ENCODE measurements around the gene FNIP2. TPM values are rescaled to one million over a fixed set of nuclear protein-coding genes. Genes with fewer than 3 reads are reported as not detected.

FNIP2 gene
- polyA plus RNA-seq, 1 donor from 2014 or later, result 51.7 TPM

DNA sequence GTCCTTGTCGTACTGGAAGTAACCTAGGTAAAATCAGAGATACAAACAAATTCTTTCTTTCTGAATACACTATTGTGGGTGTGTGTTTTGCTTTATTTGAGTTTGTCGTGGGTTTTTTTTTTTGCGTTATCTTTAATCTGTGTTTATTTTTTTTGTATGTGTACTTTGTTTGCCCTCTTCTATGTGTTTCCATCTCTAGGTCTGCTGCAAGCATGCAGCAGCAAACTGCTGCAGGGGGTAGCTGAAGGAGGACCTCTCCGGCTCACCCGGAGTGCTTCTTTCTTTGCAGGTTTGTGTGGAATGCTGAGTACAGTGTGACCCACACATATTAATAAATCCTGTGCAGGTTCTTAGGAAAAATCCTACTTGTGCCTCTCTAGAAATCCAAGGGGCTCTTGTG, 64.8 kb downstream of the FNIP2 start:
- H3K27me3 ChIP-seq (ENCODE audit: insufficient read depth, low read depth, low read length), result no peaks in the 10 kb centered on the region
- H3K4me3 ChIP-seq (ENCODE audit: low read length), result no peak overlapping the region
- H3K9me2 ChIP-seq (ENCODE audit: insufficient read depth, low read length), result no peaks in the 10 kb centered on the region
- no peak overlapping the region for H3K27ac ChIP-seq (ENCODE audit: low read length)
- H3K4me2 ChIP-seq (ENCODE audit: low read length), result no peak overlapping the region
- peaks cover 7% of the 10 kb centered on the region for H3K36me3 ChIP-seq (ENCODE audit: insufficient read depth, low read length)
- H3K9me3 ChIP-seq (ENCODE audit: low read length), result no peaks in the 10 kb centered on the region
- no peaks in the 10 kb centered on the region for H3F3A ChIP-seq (ENCODE audit: insufficient read depth, low read length, poor library complexity, severe bottlenecking)
- no peaks in the 10 kb centered on the region for H3K79me2 ChIP-seq (replicated peaks; ENCODE audit: insufficient read depth, low read length)
- no peaks in the 10 kb centered on the region for H4K20me1 ChIP-seq (ENCODE audit: insufficient read depth)
- H2AFZ ChIP-seq (ENCODE audit: low read depth, low read length), result no peak overlapping the region
- H3K9ac ChIP-seq (ENCODE audit: low read length), result no peak overlapping the region
- TF ChIP-seq, protein P1, sequence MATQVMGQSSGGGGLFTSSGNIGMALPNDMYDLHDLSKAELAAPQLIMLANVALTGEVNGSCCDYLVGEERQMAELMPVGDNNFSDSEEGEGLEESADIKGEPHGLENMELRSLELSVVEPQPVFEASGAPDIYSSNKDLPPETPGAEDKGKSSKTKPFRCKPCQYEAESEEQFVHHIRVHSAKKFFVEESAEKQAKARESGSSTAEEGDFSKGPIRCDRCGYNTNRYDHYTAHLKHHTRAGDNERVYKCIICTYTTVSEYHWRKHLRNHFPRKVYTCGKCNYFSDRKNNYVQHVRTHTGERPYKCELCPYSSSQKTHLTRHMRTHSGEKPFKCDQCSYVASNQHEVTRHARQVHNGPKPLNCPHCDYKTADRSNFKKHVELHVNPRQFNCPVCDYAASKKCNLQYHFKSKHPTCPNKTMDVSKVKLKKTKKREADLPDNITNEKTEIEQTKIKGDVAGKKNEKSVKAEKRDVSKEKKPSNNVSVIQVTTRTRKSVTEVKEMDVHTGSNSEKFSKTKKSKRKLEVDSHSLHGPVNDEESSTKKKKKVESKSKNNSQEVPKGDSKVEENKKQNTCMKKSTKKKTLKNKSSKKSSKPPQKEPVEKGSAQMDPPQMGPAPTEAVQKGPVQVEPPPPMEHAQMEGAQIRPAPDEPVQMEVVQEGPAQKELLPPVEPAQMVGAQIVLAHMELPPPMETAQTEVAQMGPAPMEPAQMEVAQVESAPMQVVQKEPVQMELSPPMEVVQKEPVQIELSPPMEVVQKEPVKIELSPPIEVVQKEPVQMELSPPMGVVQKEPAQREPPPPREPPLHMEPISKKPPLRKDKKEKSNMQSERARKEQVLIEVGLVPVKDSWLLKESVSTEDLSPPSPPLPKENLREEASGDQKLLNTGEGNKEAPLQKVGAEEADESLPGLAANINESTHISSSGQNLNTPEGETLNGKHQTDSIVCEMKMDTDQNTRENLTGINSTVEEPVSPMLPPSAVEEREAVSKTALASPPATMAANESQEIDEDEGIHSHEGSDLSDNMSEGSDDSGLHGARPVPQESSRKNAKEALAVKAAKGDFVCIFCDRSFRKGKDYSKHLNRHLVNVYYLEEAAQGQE (IDR thresholded peaks at IDR 0.05; ENCODE audit: borderline replicate concordance), result no peak
- TF ChIP-seq MXI1 (conservative IDR thresholded peaks at IDR 0.05; ENCODE audit: poor library complexity, severe bottlenecking) (no peak), EZH2 (IDR thresholded peaks at IDR 0.05; ENCODE audit: borderline replicate concordance, insufficient read depth, low read length, poor library complexity, severe bottlenecking) (no peak), EP300 (conservative IDR thresholded peaks at IDR 0.05; ENCODE audit: poor library complexity, severe bottlenecking) (no peak), TAF1 (IDR thresholded peaks at IDR 0.05; ENCODE audit: low read depth) (no peak), SMC3 (conservative IDR thresholded peaks at IDR 0.05; ENCODE audit: poor library complexity) (no peak), RAD21 (conservative IDR thresholded peaks at IDR 0.05) (no peak), POLR2AphosphoS5 (IDR thresholded peaks at IDR 0.05) (no peak)
- TF ChIP-seq, protein P2, sequence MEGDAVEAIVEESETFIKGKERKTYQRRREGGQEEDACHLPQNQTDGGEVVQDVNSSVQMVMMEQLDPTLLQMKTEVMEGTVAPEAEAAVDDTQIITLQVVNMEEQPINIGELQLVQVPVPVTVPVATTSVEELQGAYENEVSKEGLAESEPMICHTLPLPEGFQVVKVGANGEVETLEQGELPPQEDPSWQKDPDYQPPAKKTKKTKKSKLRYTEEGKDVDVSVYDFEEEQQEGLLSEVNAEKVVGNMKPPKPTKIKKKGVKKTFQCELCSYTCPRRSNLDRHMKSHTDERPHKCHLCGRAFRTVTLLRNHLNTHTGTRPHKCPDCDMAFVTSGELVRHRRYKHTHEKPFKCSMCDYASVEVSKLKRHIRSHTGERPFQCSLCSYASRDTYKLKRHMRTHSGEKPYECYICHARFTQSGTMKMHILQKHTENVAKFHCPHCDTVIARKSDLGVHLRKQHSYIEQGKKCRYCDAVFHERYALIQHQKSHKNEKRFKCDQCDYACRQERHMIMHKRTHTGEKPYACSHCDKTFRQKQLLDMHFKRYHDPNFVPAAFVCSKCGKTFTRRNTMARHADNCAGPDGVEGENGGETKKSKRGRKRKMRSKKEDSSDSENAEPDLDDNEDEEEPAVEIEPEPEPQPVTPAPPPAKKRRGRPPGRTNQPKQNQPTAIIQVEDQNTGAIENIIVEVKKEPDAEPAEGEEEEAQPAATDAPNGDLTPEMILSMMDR (IDR thresholded peaks at IDR 0.05; ENCODE audit: poor library complexity, severe bottlenecking), result no peak

DNA sequence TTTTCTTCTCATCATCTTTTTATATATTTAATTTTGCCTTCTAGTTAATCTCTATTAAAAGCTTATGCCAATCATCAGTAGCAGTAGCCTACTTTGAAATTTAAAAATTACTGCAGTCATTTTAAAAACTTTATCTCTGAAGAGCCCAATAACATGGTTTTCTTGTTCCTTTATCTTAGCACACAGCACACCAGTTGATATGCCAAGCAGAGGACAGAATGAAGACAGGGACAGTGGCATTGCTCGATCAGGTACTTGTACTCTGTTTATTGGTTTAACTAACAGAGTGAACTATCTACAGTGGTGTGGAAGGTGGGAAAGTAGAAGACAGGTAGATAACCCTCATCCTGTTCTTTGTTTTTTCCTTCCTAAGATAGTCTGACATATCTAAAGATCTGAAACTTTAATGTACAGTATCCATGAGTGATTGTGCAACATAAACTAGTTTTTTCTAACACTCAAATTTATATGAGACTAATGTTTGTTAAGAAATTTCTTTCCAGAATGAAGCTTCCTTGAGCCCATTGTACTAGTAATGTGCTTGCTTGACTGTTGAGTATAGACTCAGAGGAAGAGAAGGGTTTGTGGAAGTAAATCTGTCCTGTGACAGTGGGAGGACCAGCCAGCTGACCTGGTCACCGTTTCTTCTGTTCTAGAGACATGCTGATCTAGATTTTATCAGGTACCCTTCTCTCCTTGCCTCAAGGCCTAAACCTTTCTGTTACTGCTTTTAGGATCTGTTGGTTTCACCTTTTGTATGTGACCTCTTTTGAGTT, 66.6 kb downstream of the FNIP2 start:
- Histone ChIP-seq H3K4me3 (ENCODE audit: low read length) (no peak overlapping the region), H3K27ac (ENCODE audit: low read length) (no peak overlapping the region), H3K9ac (ENCODE audit: low read length) (no peak overlapping the region), H2AFZ (ENCODE audit: low read depth, low read length) (no peak overlapping the region), H3K9me3 (ENCODE audit: low read length) (no peaks in the 10 kb centered on the region), H3K4me2 (ENCODE audit: low read length) (no peak overlapping the region), H4K20me1 (ENCODE audit: insufficient read depth) (no peaks in the 10 kb centered on the region), H3K79me2 (replicated peaks; ENCODE audit: insufficient read depth, low read length) (no peaks in the 10 kb centered on the region), H3F3A (ENCODE audit: insufficient read depth, low read length, poor library complexity, severe bottlenecking) (no peaks in the 10 kb centered on the region), H3K36me3 (ENCODE audit: insufficient read depth, low read length) (peaks cover 7% of the 10 kb centered on the region), H3K27me3 (ENCODE audit: insufficient read depth, low read depth, low read length) (no peaks in the 10 kb centered on the region), H3K9me2 (ENCODE audit: insufficient read depth, low read length) (no peaks in the 10 kb centered on the region)
- TF ChIP-seq RAD21 (conservative IDR thresholded peaks at IDR 0.05), result no peak
- no peak for TF ChIP-seq EP300 (conservative IDR thresholded peaks at IDR 0.05; ENCODE audit: poor library complexity, severe bottlenecking)
- TF ChIP-seq SMC3 (conservative IDR thresholded peaks at IDR 0.05; ENCODE audit: poor library complexity), result no peak
- TF ChIP-seq, protein P1 (IDR thresholded peaks at IDR 0.05; ENCODE audit: borderline replicate concordance), result no peak
- TF ChIP-seq, protein P2 (IDR thresholded peaks at IDR 0.05; ENCODE audit: poor library complexity, severe bottlenecking), result no peak
- TF ChIP-seq POLR2AphosphoS5 (IDR thresholded peaks at IDR 0.05), result no peak
- no peak for TF ChIP-seq MXI1 (conservative IDR thresholded peaks at IDR 0.05; ENCODE audit: poor library complexity, severe bottlenecking)
- TF ChIP-seq EZH2 (IDR thresholded peaks at IDR 0.05; ENCODE audit: borderline replicate concordance, insufficient read depth, low read length, poor library complexity, severe bottlenecking), result no peak

All from neural cell (in vitro differentiated cells).